GM21447 (cell line): ENCODE results near the gene PLAAT4.
"Not testable (repeated sequence)": the region's sequence is repeated elsewhere in the genome, so short reads cannot be mapped to it uniquely, and the experiment has no call there.

Experiments used
- ATAC-seq: cut with Tn5 transposase; IDR thresholded peaks from one replicate; pipeline ENCODE4 v1.9.1; 2021; ENCODE audit not compliant: unreplicated experiment

PLAAT4 gene

GRCh38 chr11:63510360-63511047 lies 26.1 kb upstream of the PLAAT4 start:
- no peak for ATAC-seq

- ATAC-seq: no peak
Measured at GRCh38 chr11:63511048-63511748, 25.4 kb upstream of the PLAAT4 start.

- no peak for ATAC-seq
Measured at GRCh38 chr11:63512816-63513215, 23.8 kb upstream of the PLAAT4 start.

- ATAC-seq: no peak
Measured at GRCh38 chr11:63516109-63516508, 20.5 kb upstream of the PLAAT4 start.

- no peak for ATAC-seq
Measured at GRCh38 chr11:63517156-63517555, 19.5 kb upstream of the PLAAT4 start.

GRCh38 chr11:63518548-63518947 lies 18.1 kb upstream of the PLAAT4 start:
- ATAC-seq: no peak

GRCh38 chr11:63520606-63521170 lies 15.9 kb upstream of the PLAAT4 start:
- ATAC-seq: no peak

GRCh38 chr11:63521896-63522295 lies 14.7 kb upstream of the PLAAT4 start:
- no peak for ATAC-seq

GRCh38 chr11:63523151-63523550 lies 13.5 kb upstream of the PLAAT4 start:
- no peak for ATAC-seq

- ATAC-seq: no peak
Measured at GRCh38 chr11:63527667-63528066, 8.9 kb upstream of the PLAAT4 start.

GRCh38 chr11:63528156-63528555 lies 8.5 kb upstream of the PLAAT4 start:
- ATAC-seq: not testable (repeated sequence)

GRCh38 chr11:63528729-63529278 lies 7.8 kb upstream of the PLAAT4 start:
- not testable (repeated sequence) for ATAC-seq

GRCh38 chr11:63529373-63529772 lies 7.2 kb upstream of the PLAAT4 start:
- ATAC-seq: not testable (repeated sequence)

GRCh38 chr11:63530021-63530420 lies 6.6 kb upstream of the PLAAT4 start:
- no peak for ATAC-seq

- ATAC-seq: peak; percentile 85
Measured at GRCh38 chr11:63531074-63531792, 5.4 kb upstream of the PLAAT4 start.

- ATAC-seq: no peak
Measured at GRCh38 chr11:63532117-63532516, 4.5 kb upstream of the PLAAT4 start.

GRCh38 chr11:63532799-63533475 lies 3.7 kb upstream of the PLAAT4 start:
- ATAC-seq: no peak

- ATAC-seq: no peak
Measured at GRCh38 chr11:63534076-63534475, 2.5 kb upstream of the PLAAT4 start.

- ATAC-seq: no peak
Measured at GRCh38 chr11:63534895-63535461, 1.6 kb upstream of the PLAAT4 start.

GRCh38 chr11:63535734-63536133 lies 874 bp upstream of the PLAAT4 start:
- ATAC-seq: no peak
